Measurements from ENCODE around the gene SOWAHA.

The SOWAHA gene

DNA sequence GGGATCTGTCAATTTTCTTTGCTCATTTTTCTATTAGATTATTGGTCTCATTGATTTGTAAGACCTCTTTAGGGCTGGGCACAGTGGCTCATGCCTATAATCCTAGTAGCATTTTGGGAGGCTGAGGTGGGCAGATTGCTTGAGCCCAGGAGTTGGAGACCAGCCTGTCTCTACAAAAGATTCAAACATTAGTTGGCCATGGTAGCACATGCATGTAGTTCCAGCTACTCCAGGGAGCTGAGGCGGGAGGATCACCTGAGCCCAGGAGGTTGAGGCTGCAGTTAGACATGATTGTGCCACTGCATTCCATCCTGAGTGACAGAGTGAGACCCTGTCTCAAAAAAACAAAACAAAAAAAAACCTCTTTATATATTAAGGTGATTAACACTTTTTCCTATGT lies 23.8 kb downstream of the SOWAHA start:
- no peak overlapping the region for H3K27ac ChIP-seq
- TF ChIP-seq ZFX (IDR thresholded peaks at IDR 0.05; ENCODE audit: borderline replicate concordance) = no peak
- TF ChIP-seq, protein P1, sequence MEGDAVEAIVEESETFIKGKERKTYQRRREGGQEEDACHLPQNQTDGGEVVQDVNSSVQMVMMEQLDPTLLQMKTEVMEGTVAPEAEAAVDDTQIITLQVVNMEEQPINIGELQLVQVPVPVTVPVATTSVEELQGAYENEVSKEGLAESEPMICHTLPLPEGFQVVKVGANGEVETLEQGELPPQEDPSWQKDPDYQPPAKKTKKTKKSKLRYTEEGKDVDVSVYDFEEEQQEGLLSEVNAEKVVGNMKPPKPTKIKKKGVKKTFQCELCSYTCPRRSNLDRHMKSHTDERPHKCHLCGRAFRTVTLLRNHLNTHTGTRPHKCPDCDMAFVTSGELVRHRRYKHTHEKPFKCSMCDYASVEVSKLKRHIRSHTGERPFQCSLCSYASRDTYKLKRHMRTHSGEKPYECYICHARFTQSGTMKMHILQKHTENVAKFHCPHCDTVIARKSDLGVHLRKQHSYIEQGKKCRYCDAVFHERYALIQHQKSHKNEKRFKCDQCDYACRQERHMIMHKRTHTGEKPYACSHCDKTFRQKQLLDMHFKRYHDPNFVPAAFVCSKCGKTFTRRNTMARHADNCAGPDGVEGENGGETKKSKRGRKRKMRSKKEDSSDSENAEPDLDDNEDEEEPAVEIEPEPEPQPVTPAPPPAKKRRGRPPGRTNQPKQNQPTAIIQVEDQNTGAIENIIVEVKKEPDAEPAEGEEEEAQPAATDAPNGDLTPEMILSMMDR (IDR thresholded peaks at IDR 0.05) = no peak

DNA sequence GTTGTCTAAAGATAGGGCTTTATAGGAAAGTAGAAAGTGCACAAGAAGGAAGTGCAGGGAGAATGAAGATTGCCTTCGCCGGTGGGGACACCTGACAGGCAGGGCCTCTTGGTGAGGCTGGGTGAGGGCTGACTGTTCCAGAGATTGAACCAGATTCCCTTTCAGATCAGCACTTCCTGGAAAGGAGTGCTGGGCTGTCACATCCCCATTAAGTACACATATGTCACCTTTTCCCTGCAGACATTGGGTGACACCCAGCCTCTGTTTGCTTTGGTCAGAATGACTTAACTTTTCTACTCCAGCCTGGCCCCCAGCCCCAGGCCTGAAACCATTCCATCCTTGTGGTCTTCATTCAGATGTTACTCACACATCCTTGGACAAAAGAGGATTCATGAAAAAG lies 24.8 kb downstream of the SOWAHA start:
- no peak overlapping the region for H3K27ac ChIP-seq
- TF ChIP-seq ZFX (IDR thresholded peaks at IDR 0.05; ENCODE audit: borderline replicate concordance) = no peak
- TF ChIP-seq, protein P1 (IDR thresholded peaks at IDR 0.05) = no peak

- TF ChIP-seq, protein P1 (IDR thresholded peaks at IDR 0.05) = no peak
- TF ChIP-seq ZFX (IDR thresholded peaks at IDR 0.05; ENCODE audit: borderline replicate concordance) = no peak
- H3K27ac ChIP-seq = no peak overlapping the region
These were observed 25.6 kb downstream of the SOWAHA start for GRCh38 chr5:132838516-132839282.

DNA sequence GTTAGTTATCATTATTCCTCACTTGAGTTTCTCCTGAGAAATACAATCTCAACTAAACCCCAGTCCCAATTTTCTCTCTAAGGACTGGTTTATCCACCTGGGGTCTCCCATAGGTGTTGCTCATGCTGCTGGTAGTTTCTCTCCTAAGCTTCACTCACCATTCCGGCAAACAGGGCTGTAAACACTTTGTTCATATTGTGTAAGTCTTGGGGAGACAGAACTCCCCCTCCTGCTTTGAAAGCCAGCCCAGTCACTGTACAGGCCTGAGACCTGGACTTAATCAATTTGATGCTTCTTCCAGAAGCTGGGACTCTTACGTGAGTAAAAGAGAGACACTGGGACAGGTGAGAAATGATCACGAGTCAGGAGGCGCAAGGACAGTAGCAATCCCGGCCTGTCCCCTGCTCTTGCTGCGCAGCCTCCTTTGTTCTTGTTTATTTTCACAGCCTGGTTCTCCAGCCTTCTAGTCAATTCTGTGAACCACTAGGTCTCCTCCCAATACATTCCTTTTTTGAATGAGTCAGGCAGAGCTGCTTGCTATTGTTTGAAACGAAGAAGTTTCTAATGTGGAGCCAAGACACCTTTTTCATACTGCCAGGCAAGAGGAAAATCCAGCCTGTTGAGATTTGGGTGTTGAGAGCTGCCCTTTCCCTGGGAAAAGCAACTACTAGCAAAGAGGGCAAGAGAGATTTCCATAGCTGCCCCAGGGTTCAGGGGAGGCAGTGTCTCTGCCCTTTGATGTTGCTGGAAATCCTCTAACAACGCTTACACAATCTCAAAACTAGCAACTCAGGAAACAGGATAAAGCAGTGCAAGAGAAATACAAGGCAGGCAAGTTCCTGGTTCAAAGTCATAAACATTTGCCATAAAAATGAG lies 26.6 kb downstream of the SOWAHA start:
- no peak overlapping the region for H3K27ac ChIP-seq
- no peak for TF ChIP-seq ZFX (IDR thresholded peaks at IDR 0.05; ENCODE audit: borderline replicate concordance)
- TF ChIP-seq, protein P1 (IDR thresholded peaks at IDR 0.05) = no peak

- no peak for TF ChIP-seq ZFX (IDR thresholded peaks at IDR 0.05; ENCODE audit: borderline replicate concordance)
- TF ChIP-seq, protein P1 (IDR thresholded peaks at IDR 0.05) = no peak
- no peak overlapping the region for H3K27ac ChIP-seq
These were observed 27.2 kb downstream of the SOWAHA start for GRCh38 chr5:132840313-132840712.

- H3K27ac ChIP-seq = no peak overlapping the region
- TF ChIP-seq, protein P1 (IDR thresholded peaks at IDR 0.05) = no peak
- TF ChIP-seq ZFX (IDR thresholded peaks at IDR 0.05; ENCODE audit: borderline replicate concordance) = no peak
These were observed 27.8 kb downstream of the SOWAHA start for GRCh38 chr5:132840896-132841295.

- TF ChIP-seq ZFX (IDR thresholded peaks at IDR 0.05; ENCODE audit: borderline replicate concordance) = no peak
- TF ChIP-seq, protein P1 (IDR thresholded peaks at IDR 0.05) = no peak
- no peak overlapping the region for H3K27ac ChIP-seq
These were observed 28.2 kb downstream of the SOWAHA start for GRCh38 chr5:132841305-132841704.
